Neural cell (in vitro differentiated cells): ENCODE measurements around the gene ASNSD1. TPM values are rescaled to one million over a fixed set of nuclear protein-coding genes. Genes with fewer than 3 reads are reported as not detected.

Source experiments
- H2AFZ ChIP-seq: fragments of 200-600, 300-800 bp; sonication (generic), shearing (Covaris generic); 2 replicates; pipeline ENCODE4 v1.6.0; 2014; ENCODE audit warnings: low read depth, mild to moderate bottlenecking, antibody characterized with exemption, low read length, moderate library complexity
- H3F3A ChIP-seq: fragments of 200-600 bp; shearing (Covaris generic); 2 replicates; pipeline ENCODE4 v1.6.1; 2016; ENCODE audit warnings: mild to moderate bottlenecking, moderate library complexity, mixed read lengths, antibody characterized with exemption, low read length; ENCODE audit not compliant: insufficient read depth, poor library complexity, severe bottlenecking
- H3K27ac ChIP-seq: fragments of 200-600, 300-800 bp; sonication (generic), shearing (Covaris generic); 2 replicates; pipeline ENCODE4 v1.5.1; 2014; ENCODE audit warnings: mild to moderate bottlenecking, low read length, moderate library complexity
- H3K27me3 ChIP-seq: fragments of 300-800, 200-600 bp; sonication (generic), shearing (Covaris generic); 2 replicates; pipeline ENCODE4 v1.6.0; 2014; ENCODE audit warnings: mild to moderate bottlenecking, low read depth, low read length, moderate library complexity; ENCODE audit not compliant: insufficient read depth
- H3K36me3 ChIP-seq: fragments of 300-800, 200-600 bp; sonication (generic), shearing (Covaris generic); 2 replicates; pipeline ENCODE4 v1.5.1; 2014; ENCODE audit warnings: mild to moderate bottlenecking, antibody characterized with exemption, low read length, moderate library complexity; ENCODE audit not compliant: insufficient read depth
- H3K4me2 ChIP-seq: fragments of 300-800, 200-600 bp; sonication (generic), shearing (Covaris generic); 2 replicates; pipeline ENCODE4 v1.6.0; 2014; ENCODE audit warnings: mild to moderate bottlenecking, low read length
- H3K4me3 ChIP-seq: fragments of 300-800, 200-600 bp; sonication (generic), shearing (Covaris generic); 2 replicates; pipeline ENCODE4 v1.5.1; 2014; ENCODE audit warnings: mild to moderate bottlenecking, low read length, moderate library complexity
- H3K79me2 ChIP-seq: fragments of 200-600 bp; shearing (Covaris generic); replicated peaks from 2 replicates; pipeline ENCODE4 v1.6.0; 2014; ENCODE audit warnings: mild to moderate bottlenecking, low read length, moderate library complexity; ENCODE audit not compliant: insufficient read depth
- H3K9ac ChIP-seq: fragments of 300-800, 200-600 bp; sonication (generic), shearing (Covaris generic); 2 replicates; pipeline ENCODE4 v1.6.1; 2016; ENCODE audit warnings: mild to moderate bottlenecking, low read length, mixed read lengths
- H3K9me2 ChIP-seq: fragments of 200-600 bp; shearing (Covaris generic); 2 replicates; pipeline ENCODE4 v1.6.1; 2016; ENCODE audit warnings: mild to moderate bottlenecking, low read length, mixed read lengths; ENCODE audit not compliant: insufficient read depth
- H3K9me3 ChIP-seq: fragments of 200-600, 300-800 bp; sonication (generic), shearing (Covaris generic); 2 replicates; pipeline ENCODE4 v1.6.1; 2016; ENCODE audit warnings: mild to moderate bottlenecking, mixed run types, low read length, moderate library complexity, mixed read lengths
- H4K20me1 ChIP-seq: fragments of 200-600 bp; shearing (Covaris generic); 2 replicates; pipeline ENCODE4 v1.6.1; 2016; ENCODE audit warnings: mild to moderate bottlenecking, mixed run types; ENCODE audit not compliant: insufficient read depth
- CTCF ChIP-seq: fragments of 450-650 bp; IDR thresholded peaks from 2 replicates; pipeline ENCODE4 v1.5.1; 2014; ENCODE audit warnings: antibody characterized with exemption, mild to moderate bottlenecking, moderate library complexity; ENCODE audit not compliant: poor library complexity, severe bottlenecking
- EP300 ChIP-seq: fragments of 450-650 bp; conservative IDR thresholded peaks from 2 replicates; pipeline ENCODE4 v1.6.1; 2014; ENCODE audit warnings: antibody characterized with exemption, mild to moderate bottlenecking, moderate library complexity; ENCODE audit not compliant: poor library complexity, severe bottlenecking
- EZH2 ChIP-seq: fragments of 200-600, 300-800 bp; shearing (Covaris generic), sonication (generic); IDR thresholded peaks from 2 replicates; pipeline ENCODE4 v1.6.1; 2014; ENCODE audit warnings: antibody characterized with exemption, low read length, borderline replicate concordance, mild to moderate bottlenecking; ENCODE audit not compliant: insufficient read depth, poor library complexity, severe bottlenecking
- MXI1 ChIP-seq: fragments of 450-650 bp; conservative IDR thresholded peaks from 2 replicates; pipeline ENCODE4 v1.6.1; 2014; ENCODE audit warnings: antibody characterized with exemption, mild to moderate bottlenecking; ENCODE audit not compliant: poor library complexity, severe bottlenecking
- POLR2AphosphoS5 ChIP-seq: IDR thresholded peaks from 2 replicates; pipeline ENCODE4 v1.6.1; 2012
- RAD21 ChIP-seq: fragments of 450-650 bp; conservative IDR thresholded peaks from 2 replicates; pipeline ENCODE4 v1.6.1; 2014; ENCODE audit warnings: antibody characterized with exemption, mild to moderate bottlenecking, moderate library complexity
- REST ChIP-seq: IDR thresholded peaks from 2 replicates; pipeline ENCODE4 v1.6.1; 2012; ENCODE audit warnings: borderline replicate concordance
- SMC3 ChIP-seq: fragments of 450-650 bp; conservative IDR thresholded peaks from 2 replicates; pipeline ENCODE4 v1.6.1; 2014; ENCODE audit warnings: antibody characterized with exemption, mild to moderate bottlenecking, moderate library complexity; ENCODE audit not compliant: poor library complexity
- TAF1 ChIP-seq: IDR thresholded peaks from 2 replicates; pipeline ENCODE4 v1.6.1; 2012; ENCODE audit warnings: low read depth
- polyA plus RNA-seq: library from polyadenylated mRNA; depleted of rRNA; stranded (reverse); fragments of >200 nt; gene quantifications from 2 replicates; pipeline ENCODE4 v1.2.3, GENCODE V29; 2014

Gene ASNSD1
- polyA plus RNA-seq, 1 donor from 2014 or later, result 94.3 TPM

DNA sequence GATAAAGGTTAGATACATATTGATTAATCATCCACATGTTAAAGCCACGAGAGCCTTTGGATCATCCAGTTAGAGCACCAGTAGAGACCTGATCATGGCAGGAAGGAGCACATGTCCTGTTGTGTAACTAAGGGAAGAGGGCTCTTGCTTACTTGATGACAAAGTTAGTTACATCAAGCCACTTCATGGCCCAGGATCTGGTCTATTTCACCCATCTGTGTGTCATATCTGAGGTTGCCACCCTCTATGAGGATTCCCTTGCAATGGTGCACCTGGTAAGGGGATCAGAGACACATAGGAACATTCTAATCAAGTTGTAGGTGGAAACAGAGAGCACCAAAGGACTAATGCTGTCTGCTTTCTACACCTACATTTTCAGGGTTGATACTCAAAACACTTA, 19.9 kb downstream of the ASNSD1 start:
- Histone ChIP-seq H3K79me2 (no peaks in the 10 kb centered on the region), H3F3A (no peaks in the 10 kb centered on the region), H3K9me2 (no peaks in the 10 kb centered on the region), H3K27ac (no peak overlapping the region), H3K4me3 (no peak overlapping the region), H3K4me2 (no peak overlapping the region), H3K36me3 (no peaks in the 10 kb centered on the region), H3K9me3 (no peaks in the 10 kb centered on the region), H3K9ac (no peak overlapping the region), H4K20me1 (no peaks in the 10 kb centered on the region), H3K27me3 (no peaks in the 10 kb centered on the region), H2AFZ (no peak overlapping the region)
- no peak for TF ChIP-seq EZH2
- TF ChIP-seq SMC3, result no peak
- no peak for TF ChIP-seq MXI1
- no peak for TF ChIP-seq REST
- TF ChIP-seq TAF1, result no peak
- no peak for TF ChIP-seq CTCF
- TF ChIP-seq EP300, result no peak
- TF ChIP-seq POLR2AphosphoS5, result no peak
- no peak for TF ChIP-seq RAD21

DNA sequence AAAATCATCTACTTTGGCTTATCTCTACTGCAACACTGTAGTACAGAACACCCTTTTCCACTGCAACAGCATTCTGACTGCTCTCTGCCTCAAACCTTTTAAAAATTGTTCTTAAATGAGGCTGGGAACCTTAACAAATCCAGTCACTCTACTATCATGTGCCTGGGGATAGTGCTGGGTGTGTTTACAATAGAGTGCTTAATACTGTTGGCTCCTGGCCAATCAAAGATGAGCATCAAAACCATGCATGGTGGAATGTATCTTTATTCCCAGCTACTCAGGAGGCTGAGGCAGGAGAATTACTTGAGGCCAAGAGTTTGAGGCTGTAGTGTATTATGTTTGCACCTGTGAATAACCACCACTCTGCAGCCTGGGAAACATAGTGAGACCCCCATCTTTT, 20.6 kb downstream of the ASNSD1 start:
- H3K27me3 ChIP-seq, result no peaks in the 10 kb centered on the region

DNA sequence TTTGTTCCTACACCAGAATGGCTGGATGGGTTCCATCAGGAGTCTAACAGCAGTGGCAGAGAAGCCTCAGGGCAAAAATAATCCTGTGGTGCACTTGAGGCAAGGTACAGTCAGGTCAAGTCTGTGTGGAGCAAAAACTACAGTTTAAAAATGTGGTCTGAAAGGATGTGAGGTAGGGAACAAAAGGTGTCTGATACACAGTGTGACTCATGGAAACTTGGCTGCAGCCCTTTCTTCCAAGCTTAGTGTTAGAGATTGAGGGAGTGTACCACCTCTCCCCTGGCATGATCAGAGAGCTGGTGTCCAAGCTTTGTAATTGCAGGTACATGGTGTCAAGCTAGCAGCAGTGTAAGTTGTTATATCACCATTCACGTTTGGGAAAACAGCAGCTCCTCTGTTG, 22.1 kb downstream of the ASNSD1 start:
- Histone ChIP-seq H3K27me3 (no peaks in the 10 kb centered on the region), H3K4me3 (no peak overlapping the region), H4K20me1 (no peaks in the 10 kb centered on the region), H3K9ac (no peak overlapping the region), H3K27ac (no peak overlapping the region), H3K79me2 (no peaks in the 10 kb centered on the region), H3K9me3 (no peaks in the 10 kb centered on the region), H3K36me3 (no peaks in the 10 kb centered on the region), H2AFZ (no peak overlapping the region), H3F3A (no peaks in the 10 kb centered on the region), H3K9me2 (no peaks in the 10 kb centered on the region), H3K4me2 (no peak overlapping the region)
- TF ChIP-seq RAD21 (no peak), MXI1 (no peak), EP300 (no peak), POLR2AphosphoS5 (no peak), CTCF (no peak), EZH2 (no peak), REST (no peak), SMC3 (no peak)

More for the DNA sequence above, 20.6 kb downstream of the ASNSD1 start:
- H3K9me3 ChIP-seq, result no peaks in the 10 kb centered on the region
- no peaks in the 10 kb centered on the region for H3K79me2 ChIP-seq
- H3K4me2 ChIP-seq, result no peak overlapping the region
- no peaks in the 10 kb centered on the region for H3K9me2 ChIP-seq
- H3K4me3 ChIP-seq, result no peak overlapping the region
- TF ChIP-seq TAF1 (no peak), EZH2 (no peak), SMC3 (no peak), MXI1 (no peak), POLR2AphosphoS5 (no peak)
- no peak overlapping the region for H2AFZ ChIP-seq
- no peak overlapping the region for H3K27ac ChIP-seq
- H3F3A ChIP-seq, result no peaks in the 10 kb centered on the region
- no peaks in the 10 kb centered on the region for H3K36me3 ChIP-seq
- no peaks in the 10 kb centered on the region for H4K20me1 ChIP-seq
- H3K9ac ChIP-seq, result no peak overlapping the region
